Stimulated activated CD8-positive, alpha-beta memory T cell treated with anti-CD3 and anti-CD28 coated beads, Interleukin-12 subunit alpha, Interleukin-12 subunit beta, amount 100 ng/mL, for 1 hour (primary cell): ENCODE measurements around the gene MRPL28.
"Not testable (repeated sequence)": the region's sequence is repeated elsewhere in the genome, so short reads cannot be mapped to it uniquely, and the experiment has no call there.

Experiments
- DNase-seq: peaks from one replicate; pipeline ENCODE4 v3.0.0-alpha.2; 2020; ENCODE audit warnings: low read depth

Gene MRPL28

DNA sequence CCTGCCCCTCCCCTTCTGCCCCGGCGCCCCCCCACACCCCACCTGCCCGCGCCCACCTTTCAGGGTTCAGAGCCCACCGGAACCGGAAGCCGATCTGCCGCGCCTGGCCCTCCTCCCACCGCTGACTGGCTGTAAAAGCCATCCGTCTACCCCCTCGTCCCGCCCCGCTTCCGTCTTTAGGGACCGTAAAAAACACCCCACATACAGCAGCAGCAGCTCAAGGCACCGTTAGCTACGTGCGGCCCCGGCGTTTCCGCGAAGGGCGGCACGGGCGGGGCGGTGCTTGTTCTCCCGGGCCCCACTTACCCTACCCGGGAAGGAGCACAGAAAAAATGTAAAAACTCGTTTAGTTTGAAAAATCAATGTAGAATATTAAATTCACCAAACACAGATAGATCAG lies at the start of gene MRPL28:
Gene MRPL28, minus strand, starts transcription at position 96 of the 400 bp plus-strand sequence. CDS start 320 bp downstream, outside the sequence.
- peak; percentile 87 for DNase-seq

DNA sequence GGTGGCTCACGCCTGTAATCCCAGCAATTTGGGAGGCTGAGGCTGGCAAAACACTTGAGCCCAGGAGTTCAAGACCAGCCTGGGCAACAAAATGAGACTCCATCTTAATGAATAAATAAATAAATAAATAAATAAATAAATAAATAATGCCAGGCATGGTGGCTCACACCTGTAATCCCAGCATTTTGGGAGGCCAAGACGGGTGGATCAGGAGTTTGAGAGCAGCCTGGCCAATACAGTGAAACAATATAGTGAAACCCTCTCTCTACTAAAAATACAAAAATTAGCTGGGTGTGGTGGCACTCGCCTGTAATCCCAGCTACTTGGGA lies 44.8 kb upstream of the MRPL28 start:
- not testable (repeated sequence) for DNase-seq

DNA sequence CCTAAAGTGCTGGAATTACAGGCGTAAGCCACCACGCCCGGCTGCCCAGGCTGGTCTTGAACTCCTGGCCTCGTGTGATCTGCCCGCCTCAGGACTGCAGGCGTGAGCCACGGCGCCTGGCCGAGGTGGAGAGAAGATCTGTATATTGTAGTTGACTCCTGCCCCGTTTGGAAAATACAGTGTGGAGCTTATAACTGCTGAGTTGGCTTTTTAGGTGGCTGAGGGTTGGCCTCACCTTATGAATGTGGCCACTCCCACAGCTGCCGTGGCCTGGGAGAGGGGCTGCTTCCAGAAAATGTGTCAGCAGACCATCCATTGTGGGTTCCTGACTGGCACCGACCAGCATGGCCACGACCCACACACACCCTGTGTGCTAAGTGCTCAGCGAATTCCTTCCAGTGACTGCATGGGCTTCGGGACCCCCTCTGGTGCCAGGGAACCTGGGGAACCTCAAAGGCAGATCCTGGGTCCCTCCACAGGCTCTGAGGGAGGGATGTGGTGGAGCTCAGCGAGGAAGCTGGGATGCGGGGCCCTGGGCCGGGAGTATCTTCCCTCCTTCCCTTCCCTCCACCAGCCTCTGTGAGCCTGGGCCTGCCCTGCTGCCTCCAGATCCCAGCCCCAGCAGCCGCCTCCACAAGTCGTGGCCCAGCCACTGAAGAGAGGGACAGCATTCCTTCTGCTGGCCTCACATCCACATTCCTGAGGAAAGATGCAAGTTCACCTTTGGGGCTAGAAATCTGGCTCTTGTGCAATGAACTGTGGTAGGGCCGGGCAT lies 44.2 kb upstream of the MRPL28 start:
- DNase-seq = no peak

DNA sequence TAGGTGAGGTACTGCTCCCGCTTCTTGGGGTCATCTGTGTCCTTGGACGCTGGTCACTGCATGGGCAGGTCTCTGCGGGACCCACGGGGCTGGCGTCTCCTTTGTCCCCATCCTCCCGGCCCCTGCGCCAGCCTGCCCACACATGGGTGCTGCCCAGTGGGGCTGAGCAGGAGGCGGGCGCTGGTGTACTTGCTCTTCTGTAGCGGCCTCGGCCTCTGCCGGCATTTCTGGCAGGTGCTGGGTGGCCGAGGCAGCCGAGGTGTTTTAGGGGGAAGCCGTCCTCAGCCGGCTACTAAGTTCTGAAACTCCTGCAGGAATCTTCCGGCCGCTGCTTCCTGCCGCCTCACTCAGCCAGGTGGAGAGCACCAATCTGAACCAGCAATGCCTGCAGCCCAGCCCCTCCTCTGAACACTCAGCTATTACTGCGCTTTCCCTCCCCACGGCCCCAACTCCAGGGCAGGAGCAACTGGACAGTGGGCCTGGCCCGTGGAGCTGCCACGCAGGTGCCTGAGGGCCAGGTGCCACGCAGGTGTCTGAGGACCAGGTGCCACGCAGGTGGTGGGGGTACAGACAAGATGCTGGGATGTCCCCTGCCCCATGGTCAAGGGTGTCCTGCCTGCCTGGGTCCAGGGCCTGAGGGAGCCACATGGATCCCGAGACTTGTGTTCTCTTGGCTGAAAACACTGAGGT lies 41.4 kb upstream of the MRPL28 start:
- no peak for DNase-seq

DNA sequence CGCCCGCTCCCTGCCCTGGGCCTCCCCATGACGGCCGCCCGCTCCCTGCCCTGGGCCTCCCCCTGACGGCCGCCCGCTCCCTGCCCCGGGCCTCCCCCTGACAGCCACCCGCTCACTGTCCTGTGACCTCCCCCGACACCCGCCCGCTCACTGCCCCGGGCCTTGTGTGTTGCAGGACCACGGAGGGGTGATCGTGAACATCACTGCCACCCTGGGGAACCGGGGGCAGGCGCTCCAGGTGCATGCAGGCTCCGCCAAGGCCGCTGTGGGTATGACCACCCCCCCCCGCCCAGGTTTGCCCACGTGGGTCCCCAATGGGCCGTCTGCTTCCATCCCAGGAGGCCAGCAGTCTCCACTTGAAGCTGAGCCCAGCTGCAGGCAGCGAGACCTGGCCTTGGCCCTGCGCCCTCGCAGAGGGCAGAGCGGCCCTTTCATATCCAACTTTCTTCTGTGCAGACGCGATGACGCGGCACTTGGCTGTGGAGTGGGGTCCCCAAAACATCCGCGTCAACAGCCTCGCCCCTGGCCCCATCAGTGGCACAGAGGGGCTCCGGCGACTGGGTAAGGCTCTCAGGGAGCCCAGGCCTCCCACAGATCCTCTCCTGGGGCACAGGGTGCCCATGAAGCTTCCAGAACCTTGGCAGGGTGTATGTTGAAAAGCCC lies 40.3 kb upstream of the MRPL28 start:
- DNase-seq = no peak

DNA sequence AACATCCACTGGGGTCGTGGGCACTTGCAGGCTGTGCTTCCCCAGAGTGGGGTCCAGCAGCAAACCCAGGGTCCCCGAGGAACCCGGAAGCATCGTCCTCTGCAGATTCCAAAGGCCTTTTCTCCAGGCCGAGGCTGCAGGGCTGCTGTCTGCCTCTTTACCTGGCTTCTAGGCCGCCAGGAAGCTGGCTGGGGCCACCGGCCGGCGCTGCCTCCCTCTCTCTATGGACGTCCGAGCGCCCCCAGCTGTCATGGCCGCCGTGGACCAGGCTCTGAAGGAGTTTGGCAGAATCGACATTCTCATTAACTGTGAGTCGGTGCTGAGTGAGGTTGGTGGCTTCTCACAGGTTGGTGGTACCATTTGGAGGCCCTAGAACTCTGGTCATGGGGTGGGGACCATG lies 36.9 kb upstream of the MRPL28 start:
- DNase-seq = no peak

DNA sequence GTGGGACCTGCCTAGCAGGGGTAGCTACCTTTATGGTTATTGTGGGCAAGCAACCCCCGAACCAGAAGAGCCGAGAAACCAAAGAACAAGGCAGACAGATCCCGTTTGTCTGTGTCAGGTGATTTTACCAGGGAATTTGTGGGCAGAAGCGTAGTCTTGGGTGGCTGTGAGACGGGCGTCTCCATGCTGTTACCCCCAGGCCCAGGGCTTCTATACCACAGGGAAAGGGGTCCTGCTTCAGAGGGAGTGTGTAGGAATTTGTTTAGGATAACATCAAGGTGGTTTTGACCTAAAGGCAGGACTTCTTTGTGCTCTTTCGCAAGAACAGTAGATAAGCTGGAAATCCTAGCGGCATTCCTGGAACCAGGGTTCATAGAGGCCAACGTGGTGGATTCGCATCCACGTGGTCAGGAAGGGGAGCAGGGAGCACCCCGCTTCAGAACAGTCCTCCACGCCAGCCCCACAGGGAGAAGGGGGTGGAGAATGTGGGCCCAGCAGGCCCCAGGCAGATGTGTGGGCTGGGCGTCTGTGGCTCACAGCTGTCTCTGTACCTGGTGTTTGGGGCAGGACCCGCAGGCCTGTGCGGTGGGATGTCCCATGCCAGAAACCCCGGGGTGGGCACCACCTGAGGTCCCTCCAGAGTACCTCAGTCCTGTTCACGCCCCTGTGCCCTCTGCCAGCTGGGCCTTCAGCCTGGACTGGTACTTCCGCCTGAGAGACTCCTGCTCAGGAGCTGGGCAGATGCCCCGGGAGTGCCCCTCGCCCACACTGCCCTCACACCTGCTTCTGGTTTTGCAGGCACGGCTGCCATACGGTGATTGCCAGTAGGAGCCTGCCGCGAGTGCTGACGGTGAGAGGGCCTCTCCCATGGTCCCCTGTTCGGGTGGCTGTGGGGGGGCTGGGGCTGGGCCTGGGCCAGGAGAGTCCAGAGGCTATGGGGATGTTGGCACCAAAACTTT lies 35.5 kb upstream of the MRPL28 start:
- no peak for DNase-seq

DNA sequence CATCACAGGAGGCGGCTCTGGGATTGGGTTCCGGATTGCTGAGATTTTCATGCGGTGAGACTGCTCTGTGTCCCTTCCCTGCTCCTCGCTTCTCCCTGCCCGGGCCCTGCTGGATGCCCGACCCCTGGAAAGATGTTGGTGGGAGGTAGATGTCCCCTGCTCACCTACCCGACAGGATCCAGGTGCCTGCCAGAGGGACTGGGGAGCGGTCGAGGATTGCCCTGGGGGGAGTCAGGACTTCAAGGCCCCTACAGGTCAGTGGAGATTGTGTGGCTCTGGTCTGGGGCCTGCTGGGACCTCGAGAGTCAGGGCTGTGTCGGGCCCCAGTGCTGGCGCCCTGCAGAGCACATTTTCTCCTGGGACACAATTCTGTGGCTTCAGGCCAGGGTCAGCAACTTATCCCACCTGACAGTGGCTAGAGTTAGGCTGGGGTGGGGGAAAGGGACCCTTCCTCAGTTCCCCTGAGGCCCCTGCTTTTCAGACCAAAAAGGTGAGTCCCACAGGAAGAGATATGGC lies 34.7 kb upstream of the MRPL28 start:
- DNase-seq = no peak

DNA sequence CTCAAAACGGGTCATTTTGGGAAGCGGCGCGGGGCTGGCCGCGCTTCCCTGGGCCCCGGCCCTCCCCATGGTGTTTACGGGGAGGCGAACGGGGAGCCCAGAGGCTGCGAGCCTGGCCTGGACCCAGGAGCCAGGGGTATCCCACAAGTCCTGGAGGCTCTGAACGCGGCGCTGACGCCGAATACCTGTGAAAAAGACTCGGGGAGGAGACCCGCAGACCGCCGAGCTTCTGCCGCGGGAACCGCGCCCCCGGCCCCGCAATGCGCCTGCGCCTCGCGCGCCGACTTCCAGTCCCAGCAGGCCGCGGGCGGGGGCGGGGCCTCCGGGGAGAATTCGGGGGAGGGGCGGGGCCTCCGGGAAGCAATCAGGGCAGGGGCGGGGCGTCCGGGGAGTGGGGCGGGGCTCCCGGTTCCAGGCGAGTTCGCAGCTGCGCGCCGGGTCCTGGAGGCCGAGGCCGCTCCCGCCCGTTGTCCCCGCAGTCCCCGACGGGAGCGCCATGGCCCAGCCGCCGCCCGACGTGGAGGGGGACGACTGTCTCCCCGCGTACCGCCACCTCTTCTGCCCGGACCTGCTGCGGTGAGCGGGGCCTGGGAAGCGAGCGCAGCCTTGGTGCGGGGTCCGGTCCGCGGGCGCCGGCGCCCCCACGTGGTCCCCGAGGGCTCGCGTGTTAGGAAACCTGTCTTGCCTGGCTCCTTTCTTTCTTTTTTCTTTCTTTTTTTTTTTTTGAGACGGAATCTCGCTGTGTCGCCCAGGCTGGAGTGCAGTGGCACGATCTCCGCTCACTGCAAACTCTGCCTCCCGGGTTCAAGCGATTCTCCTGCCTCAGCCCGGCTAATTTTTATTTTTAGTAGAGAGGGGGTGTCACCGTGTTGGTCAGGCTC lies 31.4 kb upstream of the MRPL28 start, which contains the start of gene DECR2:
Gene DECR2, plus strand, starts transcription at position 418 of the 881 bp plus-strand sequence. Its CDS starts 79 bp downstream, at position 497.
- DNase-seq = peak; percentile 97

DNA sequence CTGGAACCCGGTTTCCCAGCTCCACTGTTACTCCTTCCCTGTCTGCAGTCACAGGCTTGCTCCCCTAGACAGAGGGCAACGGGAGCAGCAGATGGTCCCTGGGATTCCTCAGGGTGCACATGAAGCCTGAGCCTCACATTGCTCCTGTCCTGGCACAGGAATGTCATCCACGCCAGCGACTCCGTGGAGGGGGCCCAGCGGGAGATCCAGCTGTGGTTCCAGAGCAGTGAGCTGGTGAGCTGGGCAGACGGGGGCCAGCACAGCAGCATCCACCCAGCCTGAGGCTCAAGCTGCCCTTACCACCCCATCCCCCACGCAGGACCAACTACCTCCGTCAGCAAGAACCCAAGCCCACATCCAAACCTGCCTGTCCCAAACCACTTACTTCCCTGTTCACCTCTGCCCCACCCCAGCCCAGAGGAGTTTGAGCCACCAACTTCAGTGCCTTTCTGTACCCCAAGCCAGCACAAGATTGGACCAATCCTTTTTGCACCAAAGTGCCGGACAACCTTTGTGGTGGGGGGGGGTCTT lies 29.8 kb upstream of the MRPL28 start:
- DNase-seq = no peak

DNA sequence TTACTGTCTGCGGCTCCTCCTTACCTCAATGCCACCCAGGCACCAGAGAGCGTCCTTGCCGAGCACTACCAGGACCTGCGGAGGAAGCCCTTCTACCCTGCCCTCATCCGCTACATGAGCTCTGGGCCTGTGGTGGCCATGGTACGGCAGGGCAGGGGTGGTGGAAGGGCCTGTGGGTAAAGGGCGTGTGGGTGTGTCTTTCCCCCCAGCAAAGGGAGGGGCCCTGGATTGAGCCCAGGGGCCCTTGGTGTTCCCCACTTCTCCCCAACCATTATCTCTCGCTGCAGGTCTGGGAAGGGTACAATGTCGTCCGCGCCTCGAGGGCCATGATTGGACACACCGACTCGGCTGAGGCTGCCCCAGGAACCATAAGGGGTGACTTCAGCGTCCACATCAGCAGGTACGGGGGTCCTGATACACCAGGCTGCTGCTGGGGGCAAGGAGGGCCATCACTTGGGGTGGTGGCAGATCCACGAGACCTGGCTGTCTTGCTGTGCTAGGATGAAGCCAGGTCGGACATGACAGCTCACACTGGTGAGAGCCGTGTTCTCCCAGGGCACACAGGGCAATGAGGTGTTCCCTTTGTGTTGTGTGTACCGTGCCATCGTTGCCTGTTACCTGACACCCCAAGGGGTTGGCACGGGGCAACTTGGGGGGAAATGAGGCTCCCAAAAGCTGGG lies 29.1 kb upstream of the MRPL28 start:
- DNase-seq = no peak

DNA sequence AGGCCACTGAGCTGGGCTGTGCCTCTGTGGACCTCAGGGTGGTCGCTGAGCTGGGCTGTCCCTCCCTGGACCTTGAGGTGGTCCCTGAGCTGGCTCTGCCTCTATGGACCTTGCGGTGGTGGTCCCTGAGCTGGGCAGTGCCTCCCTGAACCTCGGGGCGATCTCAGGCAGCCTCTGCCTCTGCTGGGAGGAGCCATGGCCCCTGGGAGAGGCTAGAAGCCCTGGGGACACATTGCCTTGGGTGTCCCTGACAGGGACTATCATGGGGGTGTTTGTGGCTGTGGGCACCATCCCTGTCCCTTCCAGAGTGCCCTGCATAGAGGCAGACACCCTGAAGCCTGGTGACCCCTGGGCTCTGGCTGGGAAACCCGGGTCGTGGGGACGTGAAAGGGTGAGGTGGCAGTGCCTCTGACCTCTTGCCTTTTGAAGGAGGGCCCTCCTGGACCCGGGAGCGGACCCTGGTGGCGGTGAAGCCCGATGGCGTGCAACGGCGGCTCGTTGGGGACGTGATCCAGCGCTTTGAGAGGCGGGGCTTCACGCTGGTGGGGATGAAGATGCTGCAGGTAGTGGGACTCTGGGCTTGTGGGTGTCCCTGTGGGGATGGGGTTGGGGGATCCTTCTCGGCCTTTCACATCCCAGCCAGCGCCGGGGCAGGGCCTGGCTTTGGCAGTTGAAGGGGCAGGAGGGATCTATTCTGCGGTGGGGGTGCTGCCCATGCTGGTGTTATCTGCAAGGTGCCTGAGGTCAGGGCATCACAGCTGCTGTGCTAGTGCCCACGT lies 28.4 kb upstream of the MRPL28 start:
- no peak for DNase-seq

DNA sequence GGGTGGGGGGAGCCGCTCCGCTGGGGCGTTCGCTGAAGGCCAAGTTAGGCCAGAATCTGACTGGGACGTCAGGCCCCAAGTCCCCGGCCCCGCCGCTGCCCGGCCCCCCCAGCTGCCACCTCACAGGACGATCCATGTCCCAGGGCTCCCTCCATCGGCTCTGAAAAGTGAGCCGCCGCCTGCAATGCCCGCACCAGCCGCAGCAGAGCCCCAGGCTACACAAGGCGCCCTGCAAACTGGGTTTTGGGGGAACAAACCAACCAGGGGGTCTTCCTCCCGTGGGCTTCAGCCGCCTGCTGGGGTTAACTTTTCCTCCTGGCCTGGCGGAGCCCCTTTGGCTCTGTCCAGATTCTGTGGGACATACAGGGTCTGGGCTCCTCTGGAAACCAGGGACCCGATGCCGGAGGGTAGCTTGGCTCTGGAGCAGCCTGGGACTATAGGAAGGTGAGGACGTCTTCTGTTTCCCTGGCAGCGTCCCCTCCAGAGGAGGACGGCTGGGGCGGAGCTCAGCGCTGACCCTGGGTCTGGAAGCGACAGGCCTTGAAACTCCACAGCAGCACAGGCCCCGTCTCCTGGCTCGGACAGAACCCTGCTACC lies 27.5 kb upstream of the MRPL28 start:
- DNase-seq = no peak

DNA sequence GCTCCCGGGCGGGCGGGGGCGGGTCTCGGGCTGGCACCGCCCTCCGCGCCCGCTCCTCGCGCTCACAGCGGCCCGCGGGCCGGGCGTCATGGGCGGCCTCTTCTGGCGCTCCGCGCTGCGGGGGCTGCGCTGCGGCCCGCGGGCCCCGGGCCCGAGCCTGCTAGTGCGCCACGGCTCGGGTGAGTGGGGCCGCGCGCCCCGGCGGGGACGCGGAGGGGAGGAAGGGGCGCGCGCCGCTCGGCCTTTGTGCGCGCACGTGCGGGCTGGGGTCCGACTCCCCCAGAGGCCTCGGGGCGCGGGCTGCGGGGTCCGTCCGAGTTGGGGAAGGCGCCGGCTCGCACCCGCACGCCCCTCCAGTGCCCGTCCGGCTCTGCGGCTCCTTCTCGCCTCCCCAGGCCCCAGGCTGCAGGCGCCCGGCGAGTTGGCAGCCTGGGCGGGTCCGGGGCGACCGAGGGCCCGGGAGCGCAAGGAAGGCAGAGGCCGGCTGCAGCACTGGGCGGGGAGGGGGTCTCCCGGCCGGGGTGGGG lies 26.9 kb upstream of the MRPL28 start, which contains the start of gene NME4:
Gene NME4, plus strand, starts transcription at position 65 of the 527 bp plus-strand sequence. Its CDS starts 24 bp downstream, at position 89.
- DNase-seq = no peak

DNA sequence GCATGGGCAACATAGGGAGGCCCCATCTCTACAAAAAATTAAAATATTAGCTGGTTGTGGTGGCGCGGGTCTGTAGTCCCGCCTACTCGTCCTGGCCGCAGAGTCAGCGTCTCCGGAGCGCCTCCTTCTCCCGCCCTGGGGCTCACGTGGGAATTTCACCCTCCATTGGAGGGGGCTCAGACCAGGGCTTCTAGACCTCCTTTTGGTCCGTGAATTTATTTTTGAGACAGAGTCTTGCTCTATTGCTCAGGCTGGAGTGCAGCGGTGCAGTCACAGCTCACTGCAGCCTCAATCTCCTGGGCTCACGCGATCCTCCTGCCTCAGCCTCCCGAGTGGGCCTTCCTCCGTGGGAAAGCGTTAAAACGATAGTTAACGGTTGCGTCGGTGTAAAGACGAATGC lies 26.3 kb upstream of the MRPL28 start:
- no peak for DNase-seq

DNA sequence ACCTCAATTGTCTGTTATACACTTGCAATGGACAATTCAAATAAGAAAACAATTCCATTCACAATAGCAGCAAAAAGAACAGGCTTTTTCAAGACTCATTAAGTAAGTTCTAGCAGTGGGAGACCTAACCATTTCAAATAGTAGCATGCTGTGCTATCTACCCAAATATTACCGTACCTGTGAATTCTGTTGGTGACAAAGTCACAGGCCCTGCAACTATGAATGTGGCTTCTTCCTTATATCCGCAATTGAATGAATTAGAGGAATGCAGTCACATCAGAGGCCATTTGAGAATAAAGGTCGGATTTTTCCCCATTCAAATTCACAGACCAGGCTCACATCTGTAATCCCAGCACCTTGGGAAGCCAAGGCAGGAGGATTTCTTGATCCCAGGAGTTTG lies 25.9 kb upstream of the MRPL28 start:
- DNase-seq = no peak

DNA sequence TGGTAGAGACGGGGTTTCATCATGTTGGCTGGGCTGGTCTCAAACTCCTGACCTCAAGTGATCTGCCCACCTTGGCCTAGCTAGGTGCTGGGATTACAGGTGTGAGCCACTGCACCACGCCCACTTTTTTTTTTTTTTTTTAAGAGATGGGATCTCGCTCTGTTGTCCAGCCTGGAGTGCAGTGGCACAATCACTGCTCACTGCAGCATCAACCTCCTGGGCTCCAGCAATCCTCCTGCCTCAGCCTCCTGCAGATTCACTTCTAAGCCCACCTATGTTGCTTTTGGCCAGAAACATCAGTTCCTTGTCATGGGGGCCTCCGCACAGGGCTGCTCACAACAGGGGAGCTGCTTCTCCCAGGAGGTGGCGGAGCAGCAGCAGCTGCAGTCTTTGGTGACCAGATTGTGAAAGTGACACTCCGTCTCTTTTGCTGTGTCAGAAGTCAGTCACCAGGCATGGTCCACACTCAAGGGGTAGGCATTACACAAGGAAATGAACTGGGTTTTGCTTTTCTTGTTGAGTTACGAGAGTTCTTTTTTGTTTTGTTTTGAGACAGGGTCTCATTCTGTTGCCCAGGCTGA lies 22.2 kb upstream of the MRPL28 start:
- DNase-seq = no peak

DNA sequence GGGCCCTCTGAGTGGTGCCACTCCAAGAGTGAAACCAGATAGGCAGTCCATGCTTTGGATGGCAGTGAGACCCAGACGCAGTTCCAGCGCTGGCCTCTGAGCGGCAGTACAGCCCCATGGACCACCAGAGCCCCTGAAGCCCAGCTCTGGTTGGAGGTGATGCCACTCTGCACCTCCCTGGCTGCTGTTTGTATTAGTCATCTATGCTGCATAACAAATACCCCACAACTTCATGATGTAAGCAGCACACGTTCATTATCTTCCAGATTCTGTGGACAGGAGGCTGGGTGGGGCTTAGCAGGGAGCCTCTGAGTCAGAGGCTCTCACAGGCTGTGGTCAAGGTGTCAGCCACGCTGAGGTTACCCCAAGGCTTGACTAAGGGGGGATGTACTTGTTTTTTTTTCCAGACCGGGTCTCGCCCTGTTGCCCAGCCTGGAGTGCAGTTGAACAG lies 21.6 kb upstream of the MRPL28 start:
- peak; percentile 55 for DNase-seq
